Prostate gland (tissue), 2 donors: ENCODE measurements around the gene GALK1. TPM values are rescaled to one million over a fixed set of nuclear protein-coding genes. Genes with fewer than 3 reads are reported as not detected.

Source experiments
- DNase-seq: peaks from one replicate; pipeline ENCODE4 v3.0.0-alpha.2; 2019; ENCODE audit warnings: low spot score
- H3K27ac ChIP-seq, 2 donors: fragments of 200-600 bp; sonication (generic); 2 replicates each; pipeline ENCODE4 v1.5.1; 2017 to 2019
- H3K27me3 ChIP-seq: fragments of 200-600 bp; sonication (generic); replicated peaks from 2 replicates; pipeline ENCODE4 v1.5.1; 2019; ENCODE audit not compliant: insufficient read depth
- H3K36me3 ChIP-seq, 2 donors: fragments of 200-600 bp; sonication (generic); 1 replicate in 1 of 2; 2 replicates in 1 of 2; pipeline versions ENCODE4 v1.5.1 to v1.8.1; 2017 to 2019
- H3K4me1 ChIP-seq: fragments of 200-600 bp; sonication (generic); replicated peaks from 2 replicates; pipeline ENCODE4 v1.5.1; 2019
- H3K4me3 ChIP-seq, 2 donors: fragments of 200-600 bp; sonication (generic); 2 replicates each; pipeline ENCODE4 v1.5.1; 2017 to 2019
- H3K9me3 ChIP-seq: fragments of 200-600 bp; sonication (generic); 2 replicates; pipeline ENCODE4 v1.5.1; 2017
- POLR2A ChIP-seq: fragments of 450-650 bp; IDR thresholded peaks from one replicate; pipeline ENCODE4 v1.6.1; 2016; ENCODE audit warnings: antibody characterized with exemption, mild to moderate bottlenecking
- POLR2AphosphoS5 ChIP-seq: sonication (generic); formaldehyde crosslinking; IDR thresholded peaks from one replicate; pipeline ENCODE4 v1.6.1; 2017; ENCODE audit warnings: antibody characterized with exemption
- WGBS: methylation state at CpG from one replicate; pipeline ENCODE4 v1.1.5; 2018; 5-methylcytosine and 5-hydroxymethylcytosine counted together
- intact Hi-C: fragments of 100-400 bp; cut with DNase I; formaldehyde crosslinking; loops from one replicate; pipeline ENCODE4 v1.14.2; 2022
- total RNA-seq, 2 donors: library from RNA; depleted of rRNA; stranded (reverse); fragments of >200 nt; gene quantifications; one replicate each; pipeline ENCODE4 v1.1.0, GENCODE V29; 2016
- TF ChIP-seq, protein P1 (sequence below), 4 experiments: fragments of 200-600 bp in 2 of 4; fragments of 450-650 bp in 2 of 4; sonication (generic) in 2 of 4; IDR thresholded peaks; 1 replicate in 3 of 4; 2 replicates in 1 of 4; pipeline ENCODE4 v1.5.1; 2016 to 2019; ENCODE audit warnings: antibody characterized with exemption in 4 of 4, mild to moderate bottlenecking in 2 of 4, moderate library complexity in 2 of 4

The GALK1 gene
- total RNA-seq, 2 donors from 2014 or later = 28.1 to 28.5 TPM

DNA sequence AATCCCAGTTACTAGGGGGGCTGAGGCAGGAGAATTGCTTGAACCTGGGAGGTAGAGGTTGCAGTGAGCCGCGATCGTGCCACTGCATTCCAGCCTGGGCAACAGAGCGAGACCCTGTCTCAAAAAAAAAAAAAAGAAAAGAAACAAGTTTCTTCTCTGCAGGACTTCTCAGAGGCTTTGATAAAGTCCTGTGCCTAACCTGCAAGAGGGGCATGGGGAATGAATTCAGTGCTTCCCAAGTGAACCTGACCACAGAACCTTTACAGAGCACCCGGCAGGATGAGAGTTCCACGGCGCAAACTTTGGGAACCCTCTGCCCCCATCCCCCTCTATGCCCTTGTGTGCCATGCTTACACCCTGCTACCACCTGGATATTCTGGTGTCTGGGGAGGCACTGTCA lies 25.8 kb downstream of the GALK1 start:
- no peaks in the 10 kb centered on the region for H3K9me3 ChIP-seq
- no peak for DNase-seq
- H3K27me3 ChIP-seq = no peaks in the 10 kb centered on the region
- no peak overlapping the region for H3K4me3 ChIP-seq
- WGBS = 91% methylated on average over 7 of the region's 7 CpGs
- H3K4me1 ChIP-seq = no peaks in the 10 kb centered on the region
- intact Hi-C loops = no loop called here
- TF ChIP-seq POLR2AphosphoS5 (no peak), POLR2A (no peak)
- TF ChIP-seq, protein P1, sequence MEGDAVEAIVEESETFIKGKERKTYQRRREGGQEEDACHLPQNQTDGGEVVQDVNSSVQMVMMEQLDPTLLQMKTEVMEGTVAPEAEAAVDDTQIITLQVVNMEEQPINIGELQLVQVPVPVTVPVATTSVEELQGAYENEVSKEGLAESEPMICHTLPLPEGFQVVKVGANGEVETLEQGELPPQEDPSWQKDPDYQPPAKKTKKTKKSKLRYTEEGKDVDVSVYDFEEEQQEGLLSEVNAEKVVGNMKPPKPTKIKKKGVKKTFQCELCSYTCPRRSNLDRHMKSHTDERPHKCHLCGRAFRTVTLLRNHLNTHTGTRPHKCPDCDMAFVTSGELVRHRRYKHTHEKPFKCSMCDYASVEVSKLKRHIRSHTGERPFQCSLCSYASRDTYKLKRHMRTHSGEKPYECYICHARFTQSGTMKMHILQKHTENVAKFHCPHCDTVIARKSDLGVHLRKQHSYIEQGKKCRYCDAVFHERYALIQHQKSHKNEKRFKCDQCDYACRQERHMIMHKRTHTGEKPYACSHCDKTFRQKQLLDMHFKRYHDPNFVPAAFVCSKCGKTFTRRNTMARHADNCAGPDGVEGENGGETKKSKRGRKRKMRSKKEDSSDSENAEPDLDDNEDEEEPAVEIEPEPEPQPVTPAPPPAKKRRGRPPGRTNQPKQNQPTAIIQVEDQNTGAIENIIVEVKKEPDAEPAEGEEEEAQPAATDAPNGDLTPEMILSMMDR (IDR thresholded peaks at IDR 0.05) = no peak
- H3K36me3 ChIP-seq = no peaks in the 10 kb centered on the region
- no peak overlapping the region for H3K27ac ChIP-seq

DNA sequence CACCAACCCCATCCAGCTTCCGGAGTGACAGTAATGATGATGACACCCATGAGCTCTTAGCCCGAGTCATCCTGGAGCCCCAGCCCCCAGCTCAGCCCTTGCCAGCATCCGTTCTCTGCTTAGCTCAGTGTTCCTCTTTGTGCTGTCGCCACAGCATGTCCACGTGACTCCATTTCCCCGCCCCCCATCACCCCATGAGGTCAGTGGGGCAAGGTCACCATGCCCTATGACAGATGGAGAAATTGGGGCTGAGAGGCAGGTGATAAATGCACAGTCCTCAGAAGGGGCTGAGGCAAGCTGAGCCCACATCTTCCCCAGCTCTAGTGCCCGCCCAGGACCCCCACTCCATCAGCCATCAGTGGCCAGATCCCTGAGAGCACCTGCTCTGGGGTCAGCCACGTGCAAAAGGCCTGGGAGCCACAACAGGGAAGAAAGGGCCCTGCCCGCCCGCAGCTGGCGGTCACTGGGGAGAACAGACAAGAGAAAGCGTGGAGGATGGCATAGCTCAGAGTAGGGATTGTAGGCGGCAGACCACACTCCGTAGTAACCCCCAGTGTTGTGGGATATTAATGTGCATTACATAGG lies 26.7 kb downstream of the GALK1 start:
- Histone ChIP-seq H3K27ac (no peak overlapping the region), H3K36me3 (no peaks in the 10 kb centered on the region), H3K27me3 (no peaks in the 10 kb centered on the region), H3K9me3 (no peaks in the 10 kb centered on the region), H3K4me3 (no peak overlapping the region), H3K4me1 (no peaks in the 10 kb centered on the region)
- intact Hi-C loops = no loop called here
- TF ChIP-seq, protein P1 (IDR thresholded peaks at IDR 0.05) = no peak
- TF ChIP-seq POLR2A (no peak), POLR2AphosphoS5 (no peak)
- DNase-seq = no peak
- WGBS = 70% methylated on average over 14 of the region's 14 CpGs

DNA sequence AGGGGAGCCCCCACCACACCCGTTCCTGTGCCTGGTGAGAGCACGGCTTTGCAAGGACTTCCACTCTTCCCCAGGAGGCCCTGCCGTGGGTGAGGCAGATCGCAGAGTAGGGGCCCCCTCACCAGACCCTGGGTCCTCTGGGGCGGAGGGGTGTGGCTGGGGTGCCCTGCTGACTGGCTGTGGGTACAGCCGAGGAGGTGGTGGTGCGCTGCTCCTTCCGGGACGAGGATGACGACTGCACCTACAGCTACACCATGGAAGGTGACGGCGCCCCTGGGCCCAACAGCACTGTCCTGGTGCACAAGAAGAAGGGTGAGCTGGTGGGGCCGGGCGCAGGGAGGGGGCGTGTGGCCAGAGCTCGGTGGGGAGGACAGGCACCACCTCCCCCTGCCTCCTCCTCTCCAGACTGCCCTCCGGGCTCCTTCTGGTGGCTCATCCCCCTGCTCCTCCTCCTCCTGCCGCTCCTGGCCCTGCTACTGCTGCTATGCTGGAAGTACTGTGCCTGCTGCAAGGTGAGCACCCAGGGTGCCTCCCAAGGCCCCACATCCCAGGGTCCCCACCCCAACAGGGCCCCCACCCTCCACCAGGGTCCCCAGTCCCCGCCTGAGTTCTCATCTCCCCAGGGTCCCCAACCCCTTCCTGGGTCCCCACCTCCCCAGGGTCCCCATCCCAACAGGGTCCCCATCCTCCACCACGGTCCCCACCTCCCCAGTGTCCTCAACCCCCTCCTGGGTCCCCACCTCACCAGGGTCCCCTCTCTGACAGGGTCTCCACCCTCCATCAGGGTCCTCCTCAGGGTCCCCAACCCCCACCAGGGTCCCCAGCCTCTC lies 27.6 kb downstream of the GALK1 start:
- intact Hi-C loops = no loop called here
- H3K27ac ChIP-seq = no peak overlapping the region
- 85% methylated on average over 19 of the region's 20 CpGs for WGBS
- no peaks in the 10 kb centered on the region for H3K27me3 ChIP-seq
- TF ChIP-seq POLR2A (no peak), POLR2AphosphoS5 (no peak)
- TF ChIP-seq, protein P1 (IDR thresholded peaks at IDR 0.05) = no peak
- no peaks in the 10 kb centered on the region for H3K4me1 ChIP-seq
- H3K36me3 ChIP-seq = no peaks in the 10 kb centered on the region
- H3K4me3 ChIP-seq = no peak overlapping the region
- no peaks in the 10 kb centered on the region for H3K9me3 ChIP-seq
- DNase-seq = no peak

DNA sequence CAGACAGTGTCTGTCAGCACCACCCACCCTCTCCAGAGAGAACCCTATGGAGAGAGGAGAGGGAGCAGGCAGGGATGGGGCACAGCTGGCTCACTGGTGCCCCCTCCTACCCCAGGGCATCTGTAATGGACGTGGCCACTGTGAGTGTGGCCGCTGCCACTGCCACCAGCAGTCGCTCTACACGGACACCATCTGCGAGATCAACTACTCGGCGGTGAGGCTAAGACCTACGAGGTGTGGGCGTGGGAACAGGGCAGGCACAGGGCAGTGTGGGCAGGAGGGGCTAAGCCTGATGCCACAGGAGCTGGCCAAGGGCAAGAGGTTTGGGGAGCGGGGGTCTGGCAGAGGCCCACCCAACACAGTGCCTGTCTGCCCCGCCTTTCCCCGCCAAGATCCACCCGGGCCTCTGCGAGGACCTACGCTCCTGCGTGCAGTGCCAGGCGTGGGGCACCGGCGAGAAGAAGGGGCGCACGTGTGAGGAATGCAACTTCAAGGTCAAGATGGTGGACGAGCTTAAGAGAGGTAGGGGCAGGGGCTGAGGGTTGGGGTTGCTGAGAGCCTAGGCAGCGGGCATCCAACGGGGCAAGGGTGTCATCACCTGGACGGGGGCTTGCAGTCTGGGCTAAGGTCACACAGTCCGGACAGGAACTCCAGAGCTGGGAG lies 28.7 kb downstream of the GALK1 start:
- Histone ChIP-seq H3K4me3 (no peak overlapping the region), H3K27me3 (no peaks in the 10 kb centered on the region), H3K27ac (no peak overlapping the region), H3K4me1 (no peaks in the 10 kb centered on the region), H3K9me3 (no peaks in the 10 kb centered on the region), H3K36me3 (peaks cover 0 to 2% of the 10 kb centered on the region in 2 donors)
- DNase-seq = no peak
- intact Hi-C loops = no loop called here
- WGBS = 89% methylated on average over 26 of the region's 26 CpGs
- no peak for TF ChIP-seq POLR2AphosphoS5

DNA sequence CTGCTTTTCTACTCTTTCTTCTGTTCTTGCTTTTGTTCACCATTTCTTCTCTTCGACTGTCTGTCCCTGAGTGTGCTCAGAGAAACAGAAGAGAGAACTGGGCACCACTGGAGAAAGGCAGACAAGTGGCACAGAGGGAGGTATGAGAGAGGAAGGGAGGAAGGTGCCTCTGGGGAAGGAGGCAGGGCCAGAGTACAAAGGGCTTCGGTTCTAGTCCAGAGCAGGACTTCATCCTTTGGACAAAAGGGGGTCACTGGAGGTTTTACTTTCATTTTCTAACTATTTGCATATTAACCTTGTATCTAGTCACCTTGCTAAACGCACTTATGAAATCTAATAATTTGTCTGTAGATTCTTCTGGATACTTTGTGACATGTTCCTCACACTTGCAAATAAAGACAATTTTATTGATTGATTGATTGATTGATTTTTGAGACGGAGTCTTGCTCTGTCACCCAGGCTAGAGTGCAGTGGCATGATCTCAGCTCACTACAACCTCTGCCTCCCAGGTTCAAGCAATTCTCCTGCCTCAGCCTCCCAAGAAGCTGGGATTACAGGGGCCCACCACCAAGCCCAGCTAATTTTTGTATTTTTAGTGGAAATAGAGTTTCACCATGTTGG lies 30.2 kb downstream of the GALK1 start:
- Histone ChIP-seq H3K27ac (no peak overlapping the region), H3K4me3 (no peak overlapping the region), H3K9me3 (no peaks in the 10 kb centered on the region), H3K36me3 (peaks cover 0 to 2% of the 10 kb centered on the region in 2 donors), H3K27me3 (no peaks in the 10 kb centered on the region), H3K4me1 (no peaks in the 10 kb centered on the region)
- DNase-seq = no peak
- intact Hi-C loops = no loop called here
- no peak for TF ChIP-seq POLR2A
- TF ChIP-seq POLR2AphosphoS5 = no peak
- TF ChIP-seq, protein P1 (IDR thresholded peaks at IDR 0.05) = no peak
- 77% methylated on average over 4 of the region's 4 CpGs for WGBS
